NCI-H2081 treated with DMSO at 0.1 percent for 48 hours (cell line): ENCODE results near the gene RBM19.

ENCODE experiments used
- DNase-seq: peaks from one replicate; lab custom pipeline; 2025; lab: John Stamatoyannopoulos, UW

RBM19 gene

GRCh38 chr12:113777751-113778150 lies 188.4 kb downstream of the RBM19 start:
- no peak for DNase-seq

GRCh38 chr12:113776536-113776935 lies 189.6 kb downstream of the RBM19 start:
- DNase-seq: no peak

GRCh38 chr12:113774526-113774925 lies 191.6 kb downstream of the RBM19 start:
- DNase-seq: no peak

GRCh38 chr12:113772505-113773030 lies 193.6 kb downstream of the RBM19 start:
- DNase-seq: no peak

- no peak for DNase-seq
These were observed 195.7 kb downstream of the RBM19 start for GRCh38 chr12:113770389-113770865.

- no peak for DNase-seq
These were observed 196.8 kb downstream of the RBM19 start for GRCh38 chr12:113769305-113769704.

- no peak for DNase-seq
These were observed 197.3 kb downstream of the RBM19 start for GRCh38 chr12:113768850-113769249.

GRCh38 chr12:113766879-113767878 lies 198.9 kb downstream of the RBM19 start:
- DNase-seq: no peak
